ENCODE measurements around the gene RPL37A.
"Not testable (repeated sequence)": the region's sequence is repeated elsewhere in the genome, so short reads cannot be mapped to it uniquely, and the experiment has no call there.

Gene RPL37A

DNA sequence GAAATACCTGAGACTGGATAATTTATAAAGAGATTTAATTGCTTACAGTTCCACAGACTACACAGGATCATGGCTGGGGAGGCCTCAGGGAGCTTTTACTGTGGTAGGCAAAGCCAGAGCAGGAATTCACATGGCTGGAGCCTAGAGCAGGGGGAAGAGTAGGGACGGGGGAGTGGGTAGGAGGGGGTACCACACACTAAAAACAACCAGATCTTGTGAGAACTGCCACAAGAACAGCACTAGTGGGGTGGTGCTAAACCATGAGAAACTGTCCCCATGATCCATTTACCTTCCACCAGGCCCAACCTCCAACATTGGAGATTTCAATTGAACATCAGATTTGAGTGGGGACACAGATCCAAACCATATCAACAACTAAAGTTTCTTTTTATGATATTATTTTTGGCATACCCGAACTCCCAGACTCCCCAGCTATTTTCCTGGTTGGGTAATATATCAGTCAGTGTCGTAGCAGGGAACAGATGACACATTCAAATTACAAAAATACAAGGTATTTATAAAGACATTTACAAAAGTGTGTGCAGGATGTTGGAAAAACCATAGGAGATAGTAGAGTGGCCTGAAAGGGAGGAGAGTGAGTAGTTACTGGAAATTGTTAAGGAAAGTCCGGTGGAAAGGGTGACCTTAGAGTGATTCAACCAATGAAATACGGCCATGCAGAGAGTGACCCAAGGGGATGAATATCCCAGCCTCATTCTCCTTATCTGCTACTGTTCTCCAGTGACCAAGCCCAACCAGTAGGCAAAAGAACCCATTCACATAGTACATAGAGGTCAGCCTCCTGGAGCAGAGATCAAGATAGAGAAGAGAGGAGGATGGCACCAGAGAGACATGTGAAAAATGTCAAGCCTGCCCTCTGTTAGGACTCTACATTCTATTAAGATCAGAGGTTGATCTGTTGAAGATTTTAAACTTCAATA, 8.8 kb downstream of the RPL37A start:
- H3K27ac ChIP-seq: no peak overlapping the region
- TF ChIP-seq Cebpa-rat (IDR thresholded peaks at IDR 0.05): no peak

DNA sequence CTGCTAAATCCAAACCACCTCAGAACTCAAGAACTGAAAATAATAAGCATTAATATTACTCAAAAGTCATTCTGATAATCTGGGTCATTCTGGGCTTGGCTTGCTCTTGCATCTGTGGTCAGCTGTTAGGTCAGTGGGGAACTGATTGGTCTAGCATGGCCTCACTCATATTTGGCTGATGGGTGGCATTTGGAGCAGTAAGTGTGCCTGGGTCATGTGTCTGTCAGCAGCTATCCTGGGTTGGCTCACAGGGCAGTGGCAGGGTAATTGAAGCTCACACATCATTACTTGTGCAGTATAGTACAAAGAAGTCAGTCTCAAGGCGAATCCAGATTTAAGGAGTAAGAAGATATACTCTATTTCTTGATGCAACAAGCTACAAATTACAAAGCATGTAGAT, 9.6 kb downstream of the RPL37A start:
- Histone ChIP-seq H3K9ac (no peak overlapping the region), H3K4me1 (peaks cover 11% of the 10 kb centered on the region), H3K27me3 (no peaks in the 10 kb centered on the region), H4K20me1 (peaks cover 100% of the 10 kb centered on the region), H3K9me3 (no peaks in the 10 kb centered on the region), H3K4me2 (no peak overlapping the region), H3K36me3 (peaks cover 74% of the 10 kb centered on the region), H3K27ac (no peak overlapping the region), H3K4me3 (no peak overlapping the region)
- TF ChIP-seq Cebpa-rat (IDR thresholded peaks at IDR 0.05): no peak

More for the DNA sequence above, 8.8 kb downstream of the RPL37A start:
- no peaks in the 10 kb centered on the region for H3K9me3 ChIP-seq
- H3K27me3 ChIP-seq: no peaks in the 10 kb centered on the region
- peaks cover 100% of the 10 kb centered on the region for H4K20me1 ChIP-seq
- peaks cover 18% of the 10 kb centered on the region for H3K4me1 ChIP-seq
- H3K36me3 ChIP-seq: peaks cover 81% of the 10 kb centered on the region
- H3K9ac ChIP-seq: no peak overlapping the region
- H3K4me2 ChIP-seq: no peak overlapping the region
- no peak overlapping the region for H3K4me3 ChIP-seq

DNA sequence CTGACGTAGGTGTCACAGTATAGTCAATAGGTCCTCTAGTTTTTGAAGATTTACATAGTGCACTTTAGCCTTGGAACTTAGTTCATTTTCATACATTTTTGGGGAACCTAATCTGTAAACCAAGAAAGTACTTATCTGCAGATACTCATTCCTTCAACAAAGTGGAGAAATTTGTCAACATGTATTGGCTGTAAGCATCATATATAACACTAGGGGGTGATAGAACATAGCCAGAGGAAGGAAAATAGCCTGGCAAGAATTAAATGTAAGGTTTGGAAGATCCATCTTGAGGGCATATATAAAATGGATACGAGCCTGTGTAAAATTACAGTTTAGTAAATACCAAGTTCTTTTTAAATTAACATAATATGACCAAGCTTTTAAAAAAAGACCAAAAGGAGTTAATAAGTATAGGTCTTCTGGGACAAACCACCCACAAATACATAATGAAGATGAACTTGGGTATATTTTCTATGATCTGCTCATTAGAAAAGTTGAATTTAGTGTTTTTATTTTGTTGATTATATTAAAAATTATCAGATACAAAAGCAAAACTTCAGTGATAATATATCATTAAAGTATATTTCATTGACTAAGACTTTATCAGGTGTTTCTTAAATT, 18.2 kb downstream of the RPL37A start:
- Histone ChIP-seq H3K27me3 (no peaks in the 10 kb centered on the region), H3K27ac (no peak overlapping the region), H3K36me3 (peaks cover 7% of the 10 kb centered on the region; the same call in 1 of the 2 replicates), H3K9ac (no peak overlapping the region), H3K4me3 (no peak overlapping the region), H3K9me3 (no peaks in the 10 kb centered on the region), H4K20me1 (peaks cover 75% of the 10 kb centered on the region), H3K4me2 (no peak overlapping the region), H3K4me1 (no peaks in the 10 kb centered on the region)
- TF ChIP-seq Cebpa-rat (IDR thresholded peaks at IDR 0.05): no peak

- H3K9ac ChIP-seq: no peak overlapping the region
Observed at GRCh38 chr2:216517447-216518225, 19.0 kb downstream of the RPL37A start.

GRCh38 chr2:216518566-216519119, 20.0 kb downstream of the RPL37A start:
- not testable (repeated sequence) for H3K36me3 ChIP-seq, H3K4me2 ChIP-seq, H3K27ac ChIP-seq, H3K4me1 ChIP-seq, H3K9me3 ChIP-seq, H3K9ac ChIP-seq, H3K27me3 ChIP-seq, H3K4me3 ChIP-seq
- peaks cover 57% of the 10 kb centered on the region for H4K20me1 ChIP-seq

More at GRCh38 chr2:216517447-216518225, 19.0 kb downstream of the RPL37A start:
- no peak overlapping the region for H3K4me3 ChIP-seq
- H3K27ac ChIP-seq: no peak overlapping the region
- H3K27me3 ChIP-seq: no peaks in the 10 kb centered on the region
- no peak for TF ChIP-seq Cebpa-rat (IDR thresholded peaks at IDR 0.05)
- no peaks in the 10 kb centered on the region for H3K4me1 ChIP-seq
- H3K36me3 ChIP-seq: peaks cover 7% of the 10 kb centered on the region; the same call in 1 of the 2 replicates
- H4K20me1 ChIP-seq: peaks cover 67% of the 10 kb centered on the region
- no peak overlapping the region for H3K4me2 ChIP-seq
- no peaks in the 10 kb centered on the region for H3K9me3 ChIP-seq

DNA sequence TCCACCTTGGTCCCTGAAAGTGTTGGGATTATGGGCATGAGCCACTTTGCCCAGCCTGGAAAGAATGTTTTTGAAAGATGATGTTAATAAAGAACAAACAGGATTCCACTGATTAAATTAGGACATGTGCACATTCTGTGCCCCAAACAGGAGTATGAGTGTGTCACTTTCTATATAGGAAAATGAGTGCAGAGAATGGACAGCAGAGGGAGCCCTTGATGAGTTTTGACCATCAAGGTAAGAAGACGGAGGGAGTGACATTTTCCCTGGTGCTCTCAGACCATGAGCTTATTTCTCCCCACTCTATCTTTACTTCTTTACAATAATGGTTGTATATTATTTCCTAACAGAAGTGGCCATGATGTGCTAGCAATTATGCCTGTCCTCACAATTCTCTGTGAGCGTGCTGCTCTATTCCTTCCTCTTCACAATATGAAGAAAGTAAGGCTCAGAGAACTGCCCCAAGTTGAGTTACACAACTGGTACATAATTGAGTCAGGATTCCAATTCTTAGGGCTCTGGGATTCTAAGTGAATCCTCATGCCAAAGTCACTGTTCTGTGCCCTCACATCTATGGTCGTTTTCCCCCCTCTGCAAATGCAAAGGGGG, 20.6 kb downstream of the RPL37A start:
- no peak overlapping the region for H3K4me2 ChIP-seq

GRCh38 chr2:216520112-216520511, 21.5 kb downstream of the RPL37A start:
- Histone ChIP-seq H3K9ac (no peak overlapping the region), H3K4me2 (no peak overlapping the region), H3K27me3 (no peaks in the 10 kb centered on the region), H3K4me1 (peaks cover 3% of the 10 kb centered on the region), H3K4me3 (no peak overlapping the region), H3K36me3 (peaks cover 7% of the 10 kb centered on the region; the same call in 1 of the 2 replicates), H4K20me1 (peaks cover 46% of the 10 kb centered on the region), H3K27ac (no peak overlapping the region), H3K9me3 (no peaks in the 10 kb centered on the region)
- TF ChIP-seq Cebpa-rat (IDR thresholded peaks at IDR 0.05): no peak

More for the DNA sequence above, 20.6 kb downstream of the RPL37A start:
- H3K4me3 ChIP-seq: no peak overlapping the region
- no peaks in the 10 kb centered on the region for H3K27me3 ChIP-seq
- no peak overlapping the region for H3K27ac ChIP-seq
- H3K9me3 ChIP-seq: no peaks in the 10 kb centered on the region
- no peak overlapping the region for H3K9ac ChIP-seq
- peaks cover 51% of the 10 kb centered on the region for H4K20me1 ChIP-seq
- no peaks in the 10 kb centered on the region for H3K4me1 ChIP-seq
- peaks cover 7% of the 10 kb centered on the region; the same call in 1 of the 2 replicates for H3K36me3 ChIP-seq
- no peak for TF ChIP-seq Cebpa-rat (IDR thresholded peaks at IDR 0.05)

DNA sequence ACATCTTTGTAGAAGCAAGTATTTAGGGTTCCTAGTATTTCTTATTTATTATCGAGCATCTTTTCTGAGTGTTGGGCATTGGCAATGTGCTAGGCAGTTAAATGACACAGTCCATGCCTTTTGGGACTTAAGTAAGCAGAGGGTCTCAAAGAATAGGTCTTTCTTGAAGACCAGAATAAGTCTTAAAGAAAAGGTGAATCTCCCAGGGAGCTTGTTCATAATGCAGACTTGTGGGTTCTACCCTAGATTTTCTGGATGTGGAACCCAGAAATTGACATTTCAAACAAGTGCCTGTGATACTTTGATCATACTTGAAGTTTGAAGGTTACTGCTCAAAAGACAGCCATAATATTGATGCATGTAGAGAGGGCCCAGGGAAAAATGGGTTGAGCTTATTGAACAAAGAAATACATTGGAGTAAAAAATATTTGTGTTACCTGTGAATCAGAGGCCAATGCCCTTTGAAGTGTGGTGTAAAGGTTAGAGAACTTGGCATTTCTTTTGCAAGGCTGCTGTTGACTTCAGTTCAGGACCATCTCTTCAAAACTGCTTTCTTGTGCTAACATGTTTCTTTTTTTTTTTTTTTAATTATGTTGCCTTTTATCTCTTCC, 24.4 kb downstream of the RPL37A start:
- no peak overlapping the region for H3K9ac ChIP-seq
- peaks cover 21% of the 10 kb centered on the region for H4K20me1 ChIP-seq
- no peak overlapping the region for H3K4me2 ChIP-seq
- no peaks in the 10 kb centered on the region; the same call in 1 of the 2 replicates for H3K27me3 ChIP-seq
- peaks cover 8% of the 10 kb centered on the region for H3K4me1 ChIP-seq
- no peaks in the 10 kb centered on the region for H3K9me3 ChIP-seq
- peaks cover 7% of the 10 kb centered on the region; the same call in 1 of the 2 replicates for H3K36me3 ChIP-seq
- no peak overlapping the region for H3K27ac ChIP-seq
- no peak overlapping the region for H3K4me3 ChIP-seq
- no peak for TF ChIP-seq Cebpa-rat (IDR thresholded peaks at IDR 0.05)
